Breast epithelium (tissue), 4 donors: ENCODE results near the gene PTPRN2. TPM values are rescaled to one million over a fixed set of nuclear protein-coding genes. Genes with fewer than 3 reads are reported as not detected.

Source experiments
- DNase-seq, 2 donors: peaks; one replicate each; pipeline ENCODE4 v3.0.0-alpha.2; 2019; ENCODE audit warnings: low spot score in 2 of 2
- H3K27ac ChIP-seq, 2 donors: fragments of 200-600 bp; sonication (generic) in 1 of 2; one replicate each; pipeline ENCODE4 v1.5.1; 2016 to 2019; ENCODE audit warnings: mild to moderate bottlenecking in 1 of 2
- H3K27me3 ChIP-seq, 2 donors: fragments of 200-600 bp; sonication (generic) in 1 of 2; one replicate each; pipeline versions ENCODE4 v1.5.1 to v1.6.0; 2017 to 2019; ENCODE audit warnings: control low read depth in 1 of 2, mild to moderate bottlenecking in 1 of 2
- H3K36me3 ChIP-seq: fragments of 200-600 bp; one replicate; pipeline ENCODE4 v1.5.1; 2019
- H3K4me1 ChIP-seq, 2 donors: fragments of 200-600 bp; sonication (generic); one replicate each; pipeline ENCODE4 v1.5.1; 2016 to 2019; ENCODE audit warnings: control low read depth in 1 of 2
- H3K4me3 ChIP-seq, 3 donors: fragments of 200-600 bp; sonication (generic); 1 replicate in 2 of 3; 2 replicates in 1 of 3; pipeline ENCODE4 v1.5.1; 2016 to 2019; ENCODE audit warnings: mild to moderate bottlenecking in 3 of 3, moderate library complexity in 2 of 3
- H3K9me3 ChIP-seq, 2 donors: fragments of 200-600 bp; sonication (generic) in 1 of 2; one replicate each; pipeline ENCODE4 v1.5.1; 2016 to 2019; ENCODE audit warnings: control low read depth in 1 of 2
- POLR2A ChIP-seq: fragments of 450-650 bp; IDR thresholded peaks from one replicate; pipeline ENCODE4 v1.6.1; 2016; ENCODE audit warnings: antibody characterized with exemption, mild to moderate bottlenecking, moderate library complexity
- POLR2AphosphoS5 ChIP-seq, 3 donors: sonication (generic); formaldehyde crosslinking; IDR thresholded peaks; one replicate each; pipeline ENCODE4 v1.6.1; 2017; ENCODE audit warnings: antibody characterized with exemption in 3 of 3
- intact Hi-C: fragments of 100-400 bp; cut with DNase I; formaldehyde crosslinking; loops from one replicate; pipeline ENCODE4 v1.15.1; 2023; ENCODE audit warnings: low total_unique reads
- total RNA-seq, 3 donors: library from RNA; depleted of rRNA; stranded (reverse); fragments of >200 nt; gene quantifications; one replicate each; pipeline ENCODE4 v1.1.0, GENCODE V29; 2016
- TF ChIP-seq, protein P1 (sequence below), 3 donors: fragments of 450-650 bp; IDR thresholded peaks; one replicate each; pipeline ENCODE4 v1.5.1; 2016 to 2017; ENCODE audit warnings: antibody characterized with exemption in 3 of 3, mild to moderate bottlenecking in 3 of 3, moderate library complexity in 3 of 3

The PTPRN2 gene
- total RNA-seq, 3 donors from 2014 or later = 1.6 to 2.2 (median 2.2) TPM

DNA sequence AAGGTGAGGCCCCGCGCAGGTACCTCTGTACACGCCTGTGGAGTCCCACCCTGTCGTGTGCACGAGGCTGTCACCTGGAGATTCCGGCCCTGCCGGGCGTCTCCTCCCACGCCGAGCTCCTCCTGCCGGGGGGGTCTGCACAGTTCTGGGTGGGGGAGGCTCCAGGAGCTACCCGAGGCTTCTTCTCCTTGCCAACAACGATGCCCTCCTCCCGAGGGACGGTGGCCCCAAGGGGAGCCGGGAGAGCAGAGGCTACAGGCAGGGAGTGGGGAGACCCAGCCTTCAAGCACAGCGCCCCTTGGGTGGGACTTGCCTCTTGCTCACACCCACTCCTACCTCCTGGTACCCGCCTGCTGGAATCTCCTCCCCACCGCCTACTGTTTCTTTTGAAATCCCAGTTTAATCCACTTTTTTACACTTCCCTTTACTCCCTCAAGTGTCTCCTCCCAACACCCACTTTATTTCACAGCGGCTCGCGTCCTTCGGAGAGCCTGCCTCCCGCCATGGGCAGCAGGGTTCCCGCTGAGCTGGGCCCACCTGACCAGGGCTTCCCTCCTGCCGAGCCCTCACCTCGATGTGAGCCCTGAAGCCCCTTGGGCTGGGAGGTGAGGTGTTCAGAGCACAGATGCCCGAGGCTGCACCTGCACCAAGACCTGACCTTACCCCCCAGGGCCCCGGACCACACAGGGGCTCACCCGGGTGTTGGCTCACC lies 912.8 kb downstream of the PTPRN2 start:
- no peaks in the 10 kb centered on the region for H3K36me3 ChIP-seq
- TF ChIP-seq POLR2A (no peak), POLR2AphosphoS5 (IDR thresholded peaks at IDR 0.05) (no peak)
- TF ChIP-seq, protein P1, sequence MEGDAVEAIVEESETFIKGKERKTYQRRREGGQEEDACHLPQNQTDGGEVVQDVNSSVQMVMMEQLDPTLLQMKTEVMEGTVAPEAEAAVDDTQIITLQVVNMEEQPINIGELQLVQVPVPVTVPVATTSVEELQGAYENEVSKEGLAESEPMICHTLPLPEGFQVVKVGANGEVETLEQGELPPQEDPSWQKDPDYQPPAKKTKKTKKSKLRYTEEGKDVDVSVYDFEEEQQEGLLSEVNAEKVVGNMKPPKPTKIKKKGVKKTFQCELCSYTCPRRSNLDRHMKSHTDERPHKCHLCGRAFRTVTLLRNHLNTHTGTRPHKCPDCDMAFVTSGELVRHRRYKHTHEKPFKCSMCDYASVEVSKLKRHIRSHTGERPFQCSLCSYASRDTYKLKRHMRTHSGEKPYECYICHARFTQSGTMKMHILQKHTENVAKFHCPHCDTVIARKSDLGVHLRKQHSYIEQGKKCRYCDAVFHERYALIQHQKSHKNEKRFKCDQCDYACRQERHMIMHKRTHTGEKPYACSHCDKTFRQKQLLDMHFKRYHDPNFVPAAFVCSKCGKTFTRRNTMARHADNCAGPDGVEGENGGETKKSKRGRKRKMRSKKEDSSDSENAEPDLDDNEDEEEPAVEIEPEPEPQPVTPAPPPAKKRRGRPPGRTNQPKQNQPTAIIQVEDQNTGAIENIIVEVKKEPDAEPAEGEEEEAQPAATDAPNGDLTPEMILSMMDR (IDR thresholded peaks at IDR 0.05) = no peak
- H3K9me3 ChIP-seq = no peaks in the 10 kb centered on the region
- H3K27ac ChIP-seq = no peak overlapping the region
- no peak for DNase-seq
- H3K4me3 ChIP-seq = no peak overlapping the region
- no peaks in the 10 kb centered on the region for H3K4me1 ChIP-seq
- intact Hi-C loops = no loop called here
- peaks cover 0 to 56% of the 10 kb centered on the region in 2 donors for H3K27me3 ChIP-seq

DNA sequence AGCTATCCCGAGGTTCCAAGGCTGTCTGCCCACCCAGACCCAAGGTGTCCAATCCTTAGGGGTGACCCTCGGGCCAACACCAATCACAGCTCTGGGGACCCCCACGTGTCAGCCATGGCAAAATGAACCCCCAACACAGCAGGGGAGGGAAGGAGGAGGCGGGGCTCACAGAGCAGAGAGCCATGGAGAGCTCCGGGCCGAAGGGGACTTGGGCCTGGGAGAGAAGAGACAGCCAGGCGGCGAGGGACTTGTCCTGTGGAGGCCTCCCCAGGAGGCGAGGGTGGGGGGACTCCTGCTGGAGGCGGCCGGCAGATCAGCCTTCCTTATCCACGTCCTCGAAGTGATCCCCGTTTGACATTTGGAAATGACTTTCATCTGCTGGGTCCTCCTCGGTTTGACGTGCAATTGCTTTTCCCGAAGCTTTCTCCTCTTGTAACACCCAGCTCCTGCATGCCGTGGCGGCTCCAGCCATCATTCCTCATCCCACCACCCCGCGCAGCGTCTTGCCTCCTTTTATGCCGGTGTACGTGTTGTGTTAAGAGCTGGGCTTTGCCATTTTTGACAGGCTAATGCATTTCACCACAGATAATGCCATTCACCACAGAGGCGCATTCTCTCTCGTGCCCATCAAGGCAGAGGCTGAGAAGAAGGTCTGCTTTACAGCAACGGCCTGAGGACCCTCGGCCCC lies 913.5 kb downstream of the PTPRN2 start:
- intact Hi-C loops = no loop called here
- H3K27me3 ChIP-seq = peaks cover 0 to 60% of the 10 kb centered on the region in 2 donors
- H3K36me3 ChIP-seq = no peaks in the 10 kb centered on the region
- H3K4me1 ChIP-seq = no peaks in the 10 kb centered on the region
- H3K9me3 ChIP-seq = no peaks in the 10 kb centered on the region
- H3K27ac ChIP-seq = no peak overlapping the region
- TF ChIP-seq POLR2AphosphoS5 (IDR thresholded peaks at IDR 0.05) (no peak), POLR2A (no peak)
- TF ChIP-seq, protein P1 (IDR thresholded peaks at IDR 0.05) = no peak
- peak in 1 of 2 donors; percentile 43 for DNase-seq
- H3K4me3 ChIP-seq = no peak overlapping the region

DNA sequence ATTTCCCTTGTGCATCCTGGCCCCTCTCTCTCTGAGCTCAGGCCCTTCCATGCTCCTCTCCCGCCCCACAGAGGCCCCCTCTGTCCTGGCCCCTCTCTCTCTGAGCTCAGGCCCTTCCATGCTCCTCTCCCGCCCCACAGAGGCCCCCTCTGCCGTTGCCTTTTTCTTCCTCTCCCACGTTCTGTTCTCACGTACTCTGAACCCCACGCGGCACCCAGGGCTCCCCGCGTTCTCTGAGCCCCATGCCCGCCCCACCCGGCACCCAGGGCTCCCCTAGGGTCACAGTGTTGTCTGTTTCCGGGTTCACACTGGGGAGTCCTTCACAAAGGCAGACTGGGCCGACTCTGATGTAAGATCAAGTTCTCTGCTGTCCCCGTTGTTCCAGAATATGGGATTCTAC lies 914.0 kb downstream of the PTPRN2 start:
- DNase-seq = no peak
- H3K4me3 ChIP-seq = no peak overlapping the region
- TF ChIP-seq POLR2AphosphoS5 (IDR thresholded peaks at IDR 0.05) (no peak), POLR2A (no peak)
- TF ChIP-seq, protein P1 (IDR thresholded peaks at IDR 0.05) = no peak
- H3K27ac ChIP-seq = no peak overlapping the region
- H3K4me1 ChIP-seq = no peaks in the 10 kb centered on the region
- peaks cover 0 to 59% of the 10 kb centered on the region in 2 donors for H3K27me3 ChIP-seq
- intact Hi-C loops = no loop called here
- H3K9me3 ChIP-seq = no peaks in the 10 kb centered on the region
- H3K36me3 ChIP-seq = no peaks in the 10 kb centered on the region

DNA sequence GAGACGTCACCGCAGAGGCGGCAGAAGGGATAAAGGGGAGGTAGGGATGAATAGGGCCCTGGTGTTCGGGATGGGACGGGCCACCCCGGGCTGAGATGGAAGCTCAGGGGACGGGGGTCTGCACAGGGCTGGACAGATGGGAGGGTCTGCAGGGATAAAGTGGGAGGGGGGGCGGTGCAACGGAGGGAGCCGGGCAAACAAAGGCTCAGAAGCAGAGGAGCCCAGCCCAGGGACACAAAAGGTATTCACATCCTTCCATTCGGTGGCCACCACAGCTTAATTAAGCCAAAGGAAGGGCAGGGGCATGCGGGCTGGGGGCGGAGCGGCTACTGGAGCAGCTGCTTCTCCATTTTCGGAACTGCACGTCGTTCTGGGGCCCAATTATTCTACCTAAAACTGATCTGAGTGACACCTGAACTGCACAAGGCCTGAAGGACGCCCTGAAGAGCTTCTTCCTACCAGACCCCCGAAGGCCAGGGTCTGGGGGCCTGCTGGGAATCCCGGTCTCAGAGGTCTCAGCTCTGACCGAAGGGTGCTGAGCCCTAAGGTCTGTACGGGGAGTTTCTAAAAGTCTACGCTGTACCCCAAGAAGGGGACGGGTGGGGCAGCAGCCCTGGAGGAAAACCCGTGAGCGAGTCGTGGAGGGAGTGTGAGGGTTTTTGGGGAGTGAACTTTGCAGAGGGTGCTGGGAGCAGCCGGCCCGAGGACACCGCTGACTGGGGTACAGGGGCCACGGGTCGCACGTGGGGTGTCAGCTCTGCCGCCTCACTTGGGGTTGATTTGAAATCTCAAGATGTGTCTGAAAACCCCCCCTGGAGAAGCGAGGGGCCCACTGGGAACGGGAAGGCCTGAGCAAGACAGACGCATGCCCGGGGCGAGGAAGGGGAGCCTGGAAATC lies 916.0 kb downstream of the PTPRN2 start:
- Histone ChIP-seq H3K4me1 (no peaks in the 10 kb centered on the region), H3K27me3 (peaks cover 0 to 45% of the 10 kb centered on the region in 2 donors), H3K36me3 (no peaks in the 10 kb centered on the region), H3K9me3 (no peaks in the 10 kb centered on the region), H3K27ac (no peak overlapping the region), H3K4me3 (no peak overlapping the region)
- intact Hi-C loops = no loop called here
- DNase-seq = peak in 1 of 2 donors; percentile 34
- TF ChIP-seq POLR2A = no peak
- TF ChIP-seq, protein P1 (IDR thresholded peaks at IDR 0.05) = no peak
- no peak for TF ChIP-seq POLR2AphosphoS5 (IDR thresholded peaks at IDR 0.05)
